Measurements from ENCODE around the gene ZBTB38.

ZBTB38 gene

DNA sequence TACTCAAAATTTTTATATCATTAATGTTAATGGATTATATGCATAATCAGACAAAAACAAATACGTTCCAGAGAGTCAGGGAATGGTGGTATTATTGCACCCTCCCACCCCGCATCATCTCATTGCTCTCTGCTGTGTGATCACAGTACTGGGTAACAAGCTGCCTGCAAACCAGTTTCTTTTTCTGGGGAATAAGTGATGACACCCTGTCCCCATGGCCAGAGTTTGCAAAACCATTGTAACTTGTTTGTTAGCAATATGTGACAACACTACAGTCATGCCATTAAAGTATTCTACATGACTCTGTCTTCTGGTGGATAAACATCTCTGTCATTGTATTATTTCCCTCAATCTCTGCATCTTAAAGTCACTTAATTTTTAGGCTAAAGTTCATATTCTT is 39.5 kb downstream of the ZBTB38 start:
- no peak for DNase-seq

DNA sequence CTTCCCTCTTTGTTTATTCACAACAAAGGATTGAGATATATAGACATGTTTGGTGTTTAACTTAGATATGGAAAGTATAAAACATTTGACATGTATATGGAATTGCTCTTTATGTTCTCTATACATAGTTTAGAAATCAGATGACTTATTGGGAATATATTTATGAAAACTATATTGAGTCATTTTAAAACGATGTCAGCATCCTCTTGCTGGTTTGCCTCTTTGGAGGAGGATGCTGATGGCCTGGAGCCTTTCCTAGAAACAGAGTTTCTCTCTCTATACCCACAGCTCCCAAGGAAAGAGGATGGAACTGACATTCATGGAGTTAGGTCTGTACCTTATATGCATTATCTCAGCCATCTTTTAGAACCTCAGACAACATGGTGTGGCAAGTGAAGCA is 40.3 kb downstream of the ZBTB38 start:
- DNase-seq: no peak

DNA sequence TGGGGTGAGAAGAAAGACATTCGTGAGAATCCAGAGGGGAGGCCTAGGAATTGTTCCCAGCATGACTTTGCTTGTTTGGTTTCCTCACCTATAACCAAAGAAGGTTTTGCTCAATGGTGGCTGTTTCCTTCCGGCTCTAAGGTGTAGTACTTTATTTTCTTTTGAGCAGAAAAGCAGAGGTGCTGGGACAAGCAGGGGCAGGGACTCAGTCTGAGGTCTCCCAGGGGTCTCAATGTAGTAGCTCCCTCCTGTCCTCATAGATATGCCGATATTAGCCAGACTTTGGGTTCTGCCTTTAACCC is 41.6 kb downstream of the ZBTB38 start:
- DNase-seq: no peak

DNA sequence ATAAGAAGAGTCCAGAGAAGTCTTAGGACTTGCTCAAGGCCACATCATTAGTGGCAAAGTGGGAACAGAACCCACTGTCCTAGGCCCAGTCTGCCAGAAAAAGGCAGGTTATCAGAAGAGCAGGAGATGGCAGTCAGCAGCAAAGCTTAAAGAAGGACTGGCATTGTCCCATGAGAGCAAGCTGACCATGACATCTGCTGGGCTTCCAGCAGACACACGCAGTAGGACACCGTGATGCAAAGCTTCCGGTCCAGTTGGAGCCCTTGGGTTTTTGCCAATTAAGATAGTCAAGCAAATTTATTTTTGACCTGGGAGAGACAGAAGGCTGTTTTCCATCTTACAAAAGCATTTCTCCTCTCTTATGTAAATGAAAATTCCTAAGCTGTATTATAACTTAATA is 42.1 kb downstream of the ZBTB38 start:
- no peak for DNase-seq

DNA sequence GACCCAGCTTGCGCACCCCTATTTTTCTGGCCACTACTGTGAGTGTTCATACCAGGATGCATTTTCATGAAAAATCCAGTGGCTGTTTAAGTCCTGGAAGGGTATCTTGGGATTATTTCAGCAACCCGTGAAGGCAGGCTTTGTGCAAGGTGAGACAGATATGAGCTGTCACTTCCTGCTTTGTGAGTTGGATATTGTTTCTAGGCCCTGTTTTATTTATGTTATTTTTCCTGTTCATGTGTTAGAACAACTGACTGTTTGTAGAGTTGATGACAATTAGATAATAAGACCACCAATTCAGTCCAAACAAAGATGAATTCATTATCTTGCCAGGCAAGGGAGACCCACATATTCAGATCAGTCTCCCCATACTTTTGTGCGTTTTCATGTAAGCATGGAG is 42.5 kb downstream of the ZBTB38 start:
- no peak for DNase-seq

DNA sequence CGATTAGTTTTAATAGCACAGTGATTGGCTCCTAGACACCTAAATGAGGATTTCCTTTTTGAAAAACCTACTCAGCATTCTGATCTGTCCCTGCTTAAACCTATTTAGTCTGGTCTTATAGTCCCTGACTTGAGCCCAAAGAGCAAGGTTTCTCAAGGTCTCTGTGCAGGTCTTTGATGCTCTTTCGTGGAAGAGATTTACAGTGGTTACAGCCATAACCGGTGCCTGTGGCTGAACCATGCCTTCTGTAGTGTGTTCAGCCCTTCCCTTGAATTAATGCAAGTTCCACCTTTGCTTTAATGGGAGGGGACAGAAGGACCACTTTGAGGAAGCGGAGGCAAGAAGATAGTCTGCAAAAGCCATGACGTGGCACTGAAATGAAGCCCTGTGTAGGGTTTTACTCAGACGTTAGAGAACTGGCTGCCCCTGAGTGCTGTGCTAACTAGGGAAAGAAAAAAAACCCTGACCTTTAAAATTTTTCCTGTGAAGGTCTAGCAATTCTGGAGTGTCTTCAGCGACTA is 43.0 kb downstream of the ZBTB38 start:
- no peak for DNase-seq

DNA sequence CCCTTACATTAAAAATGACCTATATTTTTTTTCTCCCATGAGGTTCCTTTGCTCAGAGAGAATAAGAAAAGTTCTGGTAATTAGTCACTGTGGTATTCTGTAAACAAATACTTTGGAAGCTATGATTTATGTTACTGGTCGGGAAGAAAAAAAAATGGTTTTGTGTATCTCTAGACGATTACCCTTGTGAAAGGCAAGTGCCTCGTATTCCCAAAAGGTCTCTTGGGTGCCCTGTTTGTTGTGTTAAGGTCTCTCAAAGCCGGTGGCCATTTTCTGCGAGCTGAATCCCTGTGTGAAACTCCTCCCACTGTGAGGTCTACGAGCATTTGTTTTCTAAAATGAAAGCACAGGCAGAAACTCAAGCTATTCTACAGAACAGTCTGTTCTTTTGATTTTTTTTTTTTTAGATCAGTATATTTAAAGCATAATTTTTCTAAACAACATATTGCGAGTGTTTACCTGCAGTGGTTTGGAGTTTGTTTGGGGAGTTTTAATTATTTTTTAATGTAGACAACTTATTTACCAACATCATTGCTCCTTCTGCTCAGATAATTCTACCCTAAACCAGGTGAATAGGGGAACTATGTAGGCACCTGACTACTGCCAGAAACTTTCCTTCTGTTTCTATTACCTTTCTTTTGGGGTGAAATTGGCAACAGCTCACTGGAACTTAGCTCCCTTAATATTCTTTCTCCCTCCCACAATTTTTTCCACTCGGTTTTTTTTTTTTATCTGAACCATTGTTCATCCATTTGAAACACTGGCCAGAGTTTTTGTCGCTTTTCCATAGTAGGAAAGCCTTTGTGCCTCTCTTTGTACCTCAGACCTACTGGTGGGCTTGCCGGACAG is 44.0 kb downstream of the ZBTB38 start:
- DNase-seq: no peak

DNA sequence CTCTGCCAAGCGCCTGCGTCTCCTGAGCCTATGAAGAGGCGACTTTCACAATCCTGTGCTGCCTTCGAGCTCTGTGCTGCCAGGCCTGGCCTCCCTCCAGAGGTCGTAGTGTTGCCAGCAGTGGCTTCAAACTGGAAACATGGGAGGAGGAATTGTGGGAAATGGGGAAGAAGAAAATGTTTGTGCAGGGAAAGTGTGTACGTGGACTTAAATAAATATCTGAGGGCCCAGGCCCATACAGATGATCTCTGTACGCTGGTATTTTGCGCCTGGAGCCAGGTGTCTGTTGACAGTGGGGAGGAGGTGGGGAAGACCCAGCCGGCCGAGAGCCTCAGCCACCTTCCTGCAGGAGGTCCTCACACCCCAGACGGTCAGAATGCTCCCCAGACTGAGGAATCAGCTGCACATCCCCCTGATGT is 44.6 kb downstream of the ZBTB38 start:
- DNase-seq: no peak

DNA sequence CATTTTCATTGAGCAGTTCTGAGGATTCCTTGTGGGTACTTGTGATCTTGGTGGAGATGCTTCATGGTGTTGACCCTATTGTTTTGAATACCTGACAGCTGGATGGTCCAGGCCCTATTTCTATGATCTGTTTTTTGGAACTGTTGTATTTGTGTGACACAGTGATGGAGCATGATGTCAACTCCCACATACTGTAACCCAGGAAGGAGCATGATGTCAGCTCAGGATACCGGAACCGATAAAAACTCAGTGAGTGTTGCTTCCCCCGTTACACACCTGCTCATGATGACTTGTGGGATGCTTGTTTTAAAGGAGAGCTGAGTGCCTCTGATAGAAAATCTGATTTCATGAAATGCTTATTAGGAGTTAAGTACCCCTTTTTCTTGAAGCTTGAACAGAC is 45.1 kb downstream of the ZBTB38 start:
- no peak for DNase-seq

DNA sequence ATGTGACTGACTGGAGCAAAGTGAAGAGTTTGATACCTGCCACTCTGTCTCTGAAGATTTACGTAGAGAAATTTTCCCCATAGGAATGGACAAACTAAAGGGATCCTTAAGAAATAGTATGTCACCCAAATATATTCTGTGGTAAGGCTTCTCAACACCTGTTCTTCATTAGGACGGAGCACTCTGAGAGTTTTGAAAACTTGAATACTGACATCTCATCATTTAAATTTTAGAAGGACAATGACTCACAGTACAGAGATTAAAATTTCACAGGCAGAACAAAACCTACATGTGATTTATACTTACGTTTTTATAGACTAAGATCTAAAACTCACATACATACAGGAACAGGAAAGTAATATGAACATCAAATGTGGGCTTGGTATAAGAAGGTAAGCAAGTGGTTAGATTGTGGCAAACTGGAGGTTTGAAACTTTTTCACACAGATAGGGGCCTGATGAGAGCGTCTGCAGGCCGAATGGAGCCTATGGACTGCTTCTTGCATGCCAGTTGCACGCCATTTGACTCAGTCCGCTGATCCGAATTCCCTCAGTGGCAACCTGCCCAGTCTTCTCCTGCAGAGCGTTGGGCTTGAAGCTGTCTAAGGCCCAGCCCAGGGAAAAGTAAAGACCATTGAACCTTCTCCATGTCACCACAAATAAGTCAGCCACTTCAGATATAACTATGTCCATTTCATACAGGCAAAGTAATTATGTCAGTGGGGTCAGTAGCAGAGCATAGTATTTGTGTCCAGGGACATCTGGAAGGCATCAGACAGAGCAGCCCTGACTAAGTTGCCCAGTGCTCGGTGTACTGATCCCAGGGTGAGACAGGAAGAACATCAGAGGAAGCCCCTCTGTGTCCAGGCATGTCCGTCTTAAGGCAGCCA is 45.7 kb downstream of the ZBTB38 start:
- no peak for DNase-seq

DNA sequence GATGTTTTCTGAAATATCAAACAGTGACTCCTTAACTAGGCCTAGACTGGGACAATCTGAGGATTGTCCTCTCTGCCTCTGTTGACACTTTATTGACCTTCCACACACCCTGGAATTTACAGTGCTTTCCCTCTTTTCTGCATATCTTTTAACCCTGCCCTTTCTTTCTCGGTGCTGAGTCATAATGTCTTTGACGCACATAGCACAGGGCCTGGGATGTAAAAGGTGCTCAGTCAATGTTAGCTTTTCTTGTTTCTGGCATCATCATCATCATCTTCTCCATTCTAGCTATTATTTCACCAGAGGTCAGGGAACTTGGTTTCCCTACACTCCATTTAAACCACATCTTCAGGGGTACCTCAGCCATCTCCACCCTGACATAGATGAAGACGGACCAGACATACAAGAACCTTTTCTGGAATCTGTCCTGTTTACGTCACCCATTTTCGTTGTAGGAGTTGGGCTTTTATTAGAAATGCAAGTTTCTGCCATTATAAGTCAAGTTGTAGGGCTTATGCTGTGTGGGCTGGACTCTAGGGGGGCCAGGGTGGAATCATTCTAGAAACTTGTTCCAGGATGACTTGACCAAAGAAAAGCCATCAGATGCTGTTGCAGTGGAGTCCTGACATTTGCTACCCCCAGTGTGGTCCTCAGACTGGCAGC is 46.6 kb downstream of the ZBTB38 start:
- DNase-seq: no peak

DNA sequence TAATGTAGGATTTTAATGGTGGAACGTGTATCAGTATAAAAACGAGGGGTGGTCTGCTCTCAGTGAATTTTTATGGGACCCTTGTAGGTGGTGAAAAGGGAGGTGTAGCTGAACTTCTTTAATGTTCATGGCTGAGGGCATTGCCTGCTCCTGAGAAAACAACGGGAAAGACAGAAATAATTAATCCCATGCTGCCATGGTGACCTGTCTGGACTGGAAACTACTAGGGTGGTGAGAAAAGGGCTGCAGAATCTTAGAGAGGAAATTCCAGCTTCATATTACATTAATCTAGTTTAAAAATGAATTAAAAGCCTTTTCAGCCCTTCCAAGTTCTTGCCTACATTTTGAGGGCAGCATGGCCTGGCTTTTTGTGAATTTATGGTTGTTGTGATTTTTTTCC is 47.6 kb downstream of the ZBTB38 start:
- DNase-seq: no peak
